Caco-2 (cell line): Measurements from ENCODE around the gene STRIT1. TPM values are rescaled to one million over a fixed set of nuclear protein-coding genes. Genes with fewer than 3 reads are reported as not detected.

Source experiments
- BruUV-seq: library from RNA; stranded (reverse); fragments of 400-500 nt; replicated peaks from 2 replicates; lab custom pipeline; 2021; lab: Mats Ljungman, UMichigan
- CTCF ChIA-PET: fragments of 300-600 bp; sonication (Branson Sonifier 250); formaldehyde crosslinking; loops from one replicate; lab custom pipeline; 2022; ENCODE audit warnings: antibody characterized with exemption; lab: Charles Lee
- POLR2A ChIA-PET: fragments of 300-600 bp; sonication (Branson Sonifier 250); formaldehyde crosslinking; loops from one replicate; lab custom pipeline; 2022; ENCODE audit warnings: antibody characterized with exemption; lab: Charles Lee
- DNase-seq, 2 experiments: peaks; one replicate each; pipeline versions ENCODE4 v3.0.0 to v3.0.0-alpha.2; 2020 to 2022
- H3K27me3 ChIP-seq: replicated peaks from 2 replicates; pipeline ENCODE4 v1.6.0; 2011; ENCODE audit warnings: low read length; ENCODE audit not compliant: control insufficient read depth, insufficient read depth
- H3K36me3 ChIP-seq: 2 replicates; pipeline ENCODE4 v1.5.1; 2011; ENCODE audit warnings: low read length; ENCODE audit not compliant: control insufficient read depth, insufficient read depth
- H3K4me1 ChIP-seq: fragments of 250-450 bp; sonication (Bioruptor Pico); 2 replicates; pipeline ENCODE4 v1.5.1; 2020; ENCODE audit warnings: mild to moderate bottlenecking
- H3K4me3 ChIP-seq: 2 replicates; pipeline ENCODE4 v1.5.1; 2011; ENCODE audit warnings: low read depth, mild to moderate bottlenecking, control low read depth, low read length
- H3K9me3 ChIP-seq: fragments of 250-450 bp; sonication (Bioruptor Pico); 2 replicates; pipeline ENCODE4 v1.5.1; 2020; ENCODE audit warnings: mild to moderate bottlenecking, moderate library complexity
- H3K27ac Mint-ChIP-seq: one replicate; pipeline ENCODE4 v1.8.0; 2022; ENCODE audit warnings: mixed read lengths; ENCODE audit not compliant: unreplicated experiment
- H3K27me3 Mint-ChIP-seq: one replicate; pipeline ENCODE4 v1.8.0; 2022; ENCODE audit warnings: mixed read lengths; ENCODE audit not compliant: insufficient read depth, unreplicated experiment
- H3K36me3 Mint-ChIP-seq: one replicate; pipeline ENCODE4 v1.8.0; 2022; ENCODE audit warnings: mild to moderate bottlenecking, mixed read lengths; ENCODE audit not compliant: insufficient read depth, unreplicated experiment
- H3K4me1 Mint-ChIP-seq: one replicate; pipeline ENCODE4 v1.8.0; 2022; ENCODE audit warnings: low read depth, mixed read lengths; ENCODE audit not compliant: unreplicated experiment
- H3K4me3 Mint-ChIP-seq: one replicate; pipeline ENCODE4 v1.8.0; 2022; ENCODE audit warnings: mild to moderate bottlenecking, moderate library complexity, mixed read lengths; ENCODE audit not compliant: unreplicated experiment
- H3K9me3 Mint-ChIP-seq: one replicate; pipeline ENCODE4 v1.8.0; 2022; ENCODE audit warnings: mixed read lengths; ENCODE audit not compliant: unreplicated experiment
- intact Hi-C: fragments of 100-400 bp; cut with micrococcal nuclease; formaldehyde crosslinking; loops from one replicate; pipeline ENCODE4 v1.10.0; 2022; ENCODE audit not compliant: unreplicated experiment
- total RNA-seq: library from RNA; stranded (reverse); gene quantifications from 2 replicates; pipeline ENCODE4 v1.2.3, GENCODE V29; 2022
- TF ChIP-seq, protein P1 (sequence below), 2 experiments: fragments of 200-600 bp in 1 of 2; IDR thresholded peaks; 1 replicate in 1 of 2; 2 replicates in 1 of 2; pipeline versions ENCODE4 v1.5.1 to v1.8.0; 2011 to 2022; ENCODE audit warnings: antibody characterized with exemption in 1 of 2, control low read depth in 1 of 2, inconsistent platforms in 1 of 2, low read depth in 1 of 2, low read length in 1 of 2, mild to moderate bottlenecking in 1 of 2, moderate library complexity in 1 of 2; ENCODE audit not compliant: insufficient read depth in 1 of 2, severe bottlenecking in 1 of 2, unreplicated experiment in 1 of 2

The STRIT1 gene
- total RNA-seq, 1 experiment from 2014 or later, result not detected

DNA sequence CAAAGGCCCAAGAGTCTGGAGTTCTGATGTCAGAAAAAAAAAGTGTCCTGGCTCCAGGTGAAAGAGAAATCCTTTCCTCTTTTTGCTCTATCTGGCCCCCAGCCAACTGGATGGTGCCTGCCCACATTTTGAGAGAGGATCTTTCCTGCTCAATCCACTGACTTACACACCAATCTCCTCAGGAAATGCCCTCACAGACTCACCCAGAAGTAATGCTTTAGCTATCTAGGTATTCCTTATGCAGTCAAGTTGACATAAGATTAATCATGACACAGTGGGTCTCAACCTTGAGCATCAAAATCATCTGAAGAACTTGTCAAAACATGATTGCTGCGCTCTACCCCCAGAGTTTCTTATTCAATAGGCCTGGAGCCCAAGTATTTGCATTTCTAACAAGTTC lies 31.2 kb downstream of the STRIT1 start:
- no TSS peak for BruUV-seq
- H3K36me3 Mint-ChIP-seq, result no peaks in the 10 kb centered on the region
- DNase-seq, result no peak
- H3K27me3 Mint-ChIP-seq, result peaks cover 3% of the 10 kb centered on the region
- H3K27me3 ChIP-seq, result no peaks in the 10 kb centered on the region
- TF ChIP-seq, protein P1, sequence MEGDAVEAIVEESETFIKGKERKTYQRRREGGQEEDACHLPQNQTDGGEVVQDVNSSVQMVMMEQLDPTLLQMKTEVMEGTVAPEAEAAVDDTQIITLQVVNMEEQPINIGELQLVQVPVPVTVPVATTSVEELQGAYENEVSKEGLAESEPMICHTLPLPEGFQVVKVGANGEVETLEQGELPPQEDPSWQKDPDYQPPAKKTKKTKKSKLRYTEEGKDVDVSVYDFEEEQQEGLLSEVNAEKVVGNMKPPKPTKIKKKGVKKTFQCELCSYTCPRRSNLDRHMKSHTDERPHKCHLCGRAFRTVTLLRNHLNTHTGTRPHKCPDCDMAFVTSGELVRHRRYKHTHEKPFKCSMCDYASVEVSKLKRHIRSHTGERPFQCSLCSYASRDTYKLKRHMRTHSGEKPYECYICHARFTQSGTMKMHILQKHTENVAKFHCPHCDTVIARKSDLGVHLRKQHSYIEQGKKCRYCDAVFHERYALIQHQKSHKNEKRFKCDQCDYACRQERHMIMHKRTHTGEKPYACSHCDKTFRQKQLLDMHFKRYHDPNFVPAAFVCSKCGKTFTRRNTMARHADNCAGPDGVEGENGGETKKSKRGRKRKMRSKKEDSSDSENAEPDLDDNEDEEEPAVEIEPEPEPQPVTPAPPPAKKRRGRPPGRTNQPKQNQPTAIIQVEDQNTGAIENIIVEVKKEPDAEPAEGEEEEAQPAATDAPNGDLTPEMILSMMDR (IDR thresholded peaks at IDR 0.05; ENCODE audit: insufficient read depth in 1 of 2, low read depth in 1 of 2, low read length in 1 of 2, severe bottlenecking in 1 of 2, unreplicated experiment in 1 of 2), result no peak
- no peak overlapping the region for H3K4me3 Mint-ChIP-seq
- no peaks in the 10 kb centered on the region for H3K9me3 ChIP-seq
- ChIA-PET CTCF (no interaction called here), POLR2A (no interaction called here)
- no peaks in the 10 kb centered on the region for H3K9me3 Mint-ChIP-seq
- H3K4me1 Mint-ChIP-seq, result no peaks in the 10 kb centered on the region
- H3K4me1 ChIP-seq, result no peaks in the 10 kb centered on the region
- intact Hi-C loops, result no loop called here
- no peak overlapping the region for H3K4me3 ChIP-seq
- no peaks in the 10 kb centered on the region for H3K36me3 ChIP-seq
- no peak overlapping the region for H3K27ac Mint-ChIP-seq

DNA sequence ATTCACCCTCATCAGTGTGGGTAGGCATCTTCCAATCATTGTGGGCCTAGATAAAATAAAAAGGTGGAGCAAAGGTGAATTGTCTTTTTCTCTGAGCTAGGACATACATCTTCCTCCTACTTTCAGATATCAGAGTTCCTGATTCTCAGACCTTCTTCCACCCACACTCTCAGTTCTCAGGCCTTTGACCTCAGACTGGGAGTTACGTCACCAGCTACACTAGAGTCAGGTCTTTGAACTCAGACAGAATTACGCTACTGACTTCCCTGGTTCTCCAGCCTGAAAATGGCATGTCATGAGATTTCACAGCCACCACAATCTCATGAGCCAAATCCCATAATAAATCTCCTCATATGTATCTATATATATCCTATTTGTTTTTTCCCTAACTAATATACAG lies 39.0 kb downstream of the STRIT1 start:
- Histone ChIP-seq H3K9me3 (no peaks in the 10 kb centered on the region), H3K4me3 (no peak overlapping the region), H3K27me3 (no peaks in the 10 kb centered on the region), H3K4me1 (no peaks in the 10 kb centered on the region), H3K36me3 (no peaks in the 10 kb centered on the region)
- CTCF ChIA-PET, result no interaction called here
- no TSS peak for BruUV-seq
- TF ChIP-seq, protein P1 (IDR thresholded peaks at IDR 0.05; ENCODE audit: insufficient read depth in 1 of 2, low read depth in 1 of 2, low read length in 1 of 2, severe bottlenecking in 1 of 2, unreplicated experiment in 1 of 2), result no peak
- H3K27me3 Mint-ChIP-seq, result no peaks in the 10 kb centered on the region
- intact Hi-C loops, result no loop called here
- no peak overlapping the region for H3K27ac Mint-ChIP-seq
- no peaks in the 10 kb centered on the region for H3K9me3 Mint-ChIP-seq
- no peak for DNase-seq
- no peaks in the 10 kb centered on the region for H3K36me3 Mint-ChIP-seq
- H3K4me1 Mint-ChIP-seq, result no peaks in the 10 kb centered on the region
- POLR2A ChIA-PET, result no interaction called here
- no peak overlapping the region for H3K4me3 Mint-ChIP-seq

DNA sequence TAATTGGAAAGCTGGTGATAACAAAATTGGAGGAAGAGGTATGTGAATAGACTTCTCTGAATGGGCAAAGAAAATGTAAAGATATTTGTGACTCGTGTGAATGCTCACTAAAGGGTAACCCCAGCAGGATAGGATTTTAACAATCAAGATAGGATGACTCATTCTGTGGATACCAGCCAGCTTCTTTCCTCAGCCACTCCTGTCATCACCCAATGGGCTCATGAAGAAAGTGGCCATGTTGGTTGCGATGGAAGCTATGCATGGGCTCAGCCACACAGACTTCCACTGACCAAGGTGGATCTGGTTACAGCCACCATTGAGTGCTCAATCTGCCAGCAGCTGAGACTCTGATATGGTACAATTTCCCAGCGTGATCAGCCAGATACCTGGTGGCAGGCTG lies 40.9 kb downstream of the STRIT1 start:
- Mint-ChIP-seq H3K9me3 (no peaks in the 10 kb centered on the region), H3K36me3 (no peaks in the 10 kb centered on the region), H3K4me3 (no peak overlapping the region), H3K27me3 (no peaks in the 10 kb centered on the region), H3K4me1 (no peaks in the 10 kb centered on the region), H3K27ac (no peak overlapping the region)
- H3K9me3 ChIP-seq, result no peaks in the 10 kb centered on the region
- intact Hi-C loops, result no loop called here
- ChIA-PET POLR2A (no interaction called here), CTCF (no interaction called here)
- H3K27me3 ChIP-seq, result no peaks in the 10 kb centered on the region
- DNase-seq, result no peak
- no peaks in the 10 kb centered on the region for H3K36me3 ChIP-seq
- H3K4me3 ChIP-seq, result no peak overlapping the region
- TF ChIP-seq, protein P1 (IDR thresholded peaks at IDR 0.05; ENCODE audit: insufficient read depth in 1 of 2, low read depth in 1 of 2, low read length in 1 of 2, severe bottlenecking in 1 of 2, unreplicated experiment in 1 of 2), result no peak
- BruUV-seq, result no TSS peak
- H3K4me1 ChIP-seq, result no peaks in the 10 kb centered on the region
